ENCODE data around the gene STMP1.
"Not testable (repeated sequence)": the region's sequence is repeated elsewhere in the genome, so short reads cannot be mapped to it uniquely, and the experiment has no call there.

STMP1 gene

GRCh38 chr7:135684136-135684535, 21.8 kb downstream of the STMP1 start:
- Histone ChIP-seq H3K9ac (ENCODE audit: low read length) (no peak overlapping the region), H3K36me3 (ENCODE audit: control insufficient read depth, insufficient read depth, low read length, severe bottlenecking) (peaks cover 13% of the 10 kb centered on the region), H3K9me3 (ENCODE audit: control insufficient read depth, low read length) (no peaks in the 10 kb centered on the region), H3K4me3 (ENCODE audit: low read length) (no peak overlapping the region), H3K4me1 (ENCODE audit: control insufficient read depth, insufficient read depth, low read length) (peaks cover 10% of the 10 kb centered on the region), H3K27me3 (replicated peaks; ENCODE audit: control insufficient read depth, insufficient read depth, low read length) (no peaks in the 10 kb centered on the region)
- peak; percentile 27 for DNase-seq (ENCODE audit: low read depth)

DNA sequence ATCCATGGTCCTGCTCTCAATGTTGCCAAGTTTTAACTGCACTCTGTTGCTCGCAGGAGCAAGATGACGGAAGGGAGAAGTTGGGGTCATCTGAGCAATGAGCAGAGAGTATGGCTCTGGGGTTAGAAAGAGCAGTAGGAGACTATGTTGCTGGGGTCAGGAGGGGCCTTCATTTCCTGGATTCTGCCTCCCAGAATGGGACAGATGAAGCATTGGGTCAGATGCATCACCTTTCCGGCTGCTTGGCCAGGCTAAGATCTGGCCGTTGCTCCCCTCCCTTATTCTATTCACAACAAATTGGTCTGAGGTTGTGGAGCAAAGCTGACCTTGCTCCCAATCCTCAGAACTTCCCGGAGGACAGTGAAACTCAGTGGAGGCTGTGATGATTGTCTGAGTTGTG, 22.4 kb downstream of the STMP1 start:
- DNase-seq (ENCODE audit: low read depth): no peak
- H3K9me3 ChIP-seq (ENCODE audit: control insufficient read depth, low read length): no peaks in the 10 kb centered on the region
- peaks cover 9% of the 10 kb centered on the region for H3K4me1 ChIP-seq (ENCODE audit: control insufficient read depth, insufficient read depth, low read length)
- no peak overlapping the region for H3K9ac ChIP-seq (ENCODE audit: low read length)
- no peaks in the 10 kb centered on the region for H3K27me3 ChIP-seq (replicated peaks; ENCODE audit: control insufficient read depth, insufficient read depth, low read length)
- H3K36me3 ChIP-seq (ENCODE audit: control insufficient read depth, insufficient read depth, low read length, severe bottlenecking): peaks cover 13% of the 10 kb centered on the region
- no peak overlapping the region for H3K4me3 ChIP-seq (ENCODE audit: low read length)

- no peaks in the 10 kb centered on the region for H3K27me3 ChIP-seq (replicated peaks; ENCODE audit: control insufficient read depth, insufficient read depth, low read length)
- H3K9ac ChIP-seq (ENCODE audit: low read length): no peak overlapping the region
- peak; percentile 24 for DNase-seq (ENCODE audit: low read depth)
- H3K36me3 ChIP-seq (ENCODE audit: control insufficient read depth, insufficient read depth, low read length, severe bottlenecking): peaks cover 13% of the 10 kb centered on the region
- peaks cover 11% of the 10 kb centered on the region for H3K4me1 ChIP-seq (ENCODE audit: control insufficient read depth, insufficient read depth, low read length)
- no peak overlapping the region for H3K4me3 ChIP-seq (ENCODE audit: low read length)
- no peaks in the 10 kb centered on the region for H3K9me3 ChIP-seq (ENCODE audit: control insufficient read depth, low read length)
Observed at GRCh38 chr7:135685306-135686084, 23.2 kb downstream of the STMP1 start.

GRCh38 chr7:135687466-135687865, 25.2 kb downstream of the STMP1 start:
- Histone ChIP-seq H3K4me3 (ENCODE audit: low read length) (no peak overlapping the region), H3K9ac (ENCODE audit: low read length) (no peak overlapping the region), H3K4me1 (ENCODE audit: control insufficient read depth, insufficient read depth, low read length) (peaks cover 12% of the 10 kb centered on the region), H3K36me3 (ENCODE audit: control insufficient read depth, insufficient read depth, low read length, severe bottlenecking) (peaks cover 12% of the 10 kb centered on the region), H3K9me3 (ENCODE audit: control insufficient read depth, low read length) (no peaks in the 10 kb centered on the region), H3K27me3 (replicated peaks; ENCODE audit: control insufficient read depth, insufficient read depth, low read length) (no peaks in the 10 kb centered on the region)
- no peak for DNase-seq (ENCODE audit: low read depth)

DNA sequence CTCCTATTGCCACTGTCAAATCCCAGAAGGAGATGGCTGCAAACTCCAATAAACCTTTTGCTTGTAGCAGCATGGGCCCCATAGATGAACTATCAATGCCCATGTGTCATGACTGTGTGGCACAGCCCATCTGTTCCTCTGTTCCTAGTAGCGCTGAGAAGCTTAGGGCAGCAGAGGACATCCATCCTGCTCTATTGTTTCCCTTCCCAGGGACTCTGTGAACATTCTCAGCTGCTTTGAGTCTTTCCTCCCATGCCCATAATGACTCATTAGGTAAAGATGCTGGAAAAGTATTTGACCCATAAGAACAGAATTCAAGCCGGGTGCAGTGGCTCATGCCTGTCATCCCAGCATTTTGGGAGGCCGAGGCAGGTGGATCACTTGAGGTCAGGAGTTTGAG, 28.3 kb downstream of the STMP1 start:
- no peak overlapping the region for H3K9ac ChIP-seq (ENCODE audit: low read length)
- no peak overlapping the region for H3K4me3 ChIP-seq (ENCODE audit: low read length)
- no peaks in the 10 kb centered on the region for H3K9me3 ChIP-seq (ENCODE audit: control insufficient read depth, low read length)
- peaks cover 18% of the 10 kb centered on the region for H3K36me3 ChIP-seq (ENCODE audit: control insufficient read depth, insufficient read depth, low read length, severe bottlenecking)
- DNase-seq (ENCODE audit: low read depth): peak; percentile 55
- no peaks in the 10 kb centered on the region for H3K27me3 ChIP-seq (replicated peaks; ENCODE audit: control insufficient read depth, insufficient read depth, low read length)
- H3K4me1 ChIP-seq (ENCODE audit: control insufficient read depth, insufficient read depth, low read length): peaks cover 3% of the 10 kb centered on the region

DNA sequence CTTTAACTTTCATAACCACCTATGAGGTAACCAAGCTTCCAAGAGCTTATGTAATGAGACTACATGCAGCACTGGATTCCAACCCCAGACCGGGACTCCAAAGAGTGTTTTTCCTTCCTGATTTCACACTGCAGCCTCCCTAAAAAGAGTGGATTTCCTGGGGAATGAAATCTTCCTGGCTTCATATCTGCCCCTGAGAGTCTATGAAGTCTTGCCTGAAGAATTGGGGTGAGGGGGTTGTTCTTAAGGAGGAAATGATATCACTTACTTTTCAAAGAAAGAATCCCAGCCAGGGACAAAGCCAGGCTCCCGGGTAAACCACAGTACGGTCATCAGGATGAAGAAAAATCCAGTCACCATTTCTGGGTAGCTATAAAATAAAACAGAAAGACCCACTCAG, 29.7 kb downstream of the STMP1 start:
- no peak overlapping the region for H3K4me3 ChIP-seq (ENCODE audit: low read length)
- H3K36me3 ChIP-seq (ENCODE audit: control insufficient read depth, insufficient read depth, low read length, severe bottlenecking): peaks cover 17% of the 10 kb centered on the region
- no peaks in the 10 kb centered on the region for H3K27me3 ChIP-seq (replicated peaks; ENCODE audit: control insufficient read depth, insufficient read depth, low read length)
- DNase-seq (ENCODE audit: low read depth): no peak
- no peak overlapping the region for H3K9ac ChIP-seq (ENCODE audit: low read length)
- no peaks in the 10 kb centered on the region for H3K9me3 ChIP-seq (ENCODE audit: control insufficient read depth, low read length)
- H3K4me1 ChIP-seq (ENCODE audit: control insufficient read depth, insufficient read depth, low read length): peaks cover 3% of the 10 kb centered on the region

GRCh38 chr7:135692606-135693005, 30.3 kb downstream of the STMP1 start:
- not testable (repeated sequence) for H3K9me3 ChIP-seq (ENCODE audit: control insufficient read depth, low read length); H3K4me1 ChIP-seq (ENCODE audit: control insufficient read depth, insufficient read depth, low read length); H3K27me3 ChIP-seq (replicated peaks; ENCODE audit: control insufficient read depth, insufficient read depth, low read length); H3K4me3 ChIP-seq (ENCODE audit: low read length); H3K9ac ChIP-seq (ENCODE audit: low read length); DNase-seq (ENCODE audit: low read depth)
- peaks cover 12% of the 10 kb centered on the region for H3K36me3 ChIP-seq (ENCODE audit: control insufficient read depth, insufficient read depth, low read length, severe bottlenecking)

DNA sequence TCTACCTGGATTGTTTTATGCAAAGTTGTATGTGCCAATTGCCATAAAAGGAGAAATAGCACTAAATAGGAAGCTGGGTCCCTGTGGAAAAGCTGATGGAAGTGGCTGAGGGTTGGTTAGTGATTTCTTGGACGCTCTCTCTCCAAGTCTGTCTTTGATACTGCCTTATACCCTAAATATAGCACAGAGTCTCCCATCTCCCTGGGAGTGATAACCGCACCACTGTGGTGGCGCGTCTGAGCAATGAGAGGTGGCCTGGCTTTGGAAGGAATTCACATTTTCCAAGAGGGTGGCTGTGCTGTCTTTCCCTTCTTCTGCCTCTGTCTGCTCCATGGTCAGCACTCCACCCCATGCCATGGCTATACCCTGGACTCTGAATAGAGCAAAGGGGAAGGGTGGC, 31.2 kb downstream of the STMP1 start:
- Histone ChIP-seq H3K4me3 (ENCODE audit: low read length) (no peak overlapping the region), H3K9ac (ENCODE audit: low read length) (no peak overlapping the region), H3K36me3 (ENCODE audit: control insufficient read depth, insufficient read depth, low read length, severe bottlenecking) (peaks cover 12% of the 10 kb centered on the region), H3K27me3 (replicated peaks; ENCODE audit: control insufficient read depth, insufficient read depth, low read length) (no peaks in the 10 kb centered on the region), H3K4me1 (ENCODE audit: control insufficient read depth, insufficient read depth, low read length) (peaks cover 3% of the 10 kb centered on the region), H3K9me3 (ENCODE audit: control insufficient read depth, low read length) (no peaks in the 10 kb centered on the region)
- no peak for DNase-seq (ENCODE audit: low read depth)

DNA sequence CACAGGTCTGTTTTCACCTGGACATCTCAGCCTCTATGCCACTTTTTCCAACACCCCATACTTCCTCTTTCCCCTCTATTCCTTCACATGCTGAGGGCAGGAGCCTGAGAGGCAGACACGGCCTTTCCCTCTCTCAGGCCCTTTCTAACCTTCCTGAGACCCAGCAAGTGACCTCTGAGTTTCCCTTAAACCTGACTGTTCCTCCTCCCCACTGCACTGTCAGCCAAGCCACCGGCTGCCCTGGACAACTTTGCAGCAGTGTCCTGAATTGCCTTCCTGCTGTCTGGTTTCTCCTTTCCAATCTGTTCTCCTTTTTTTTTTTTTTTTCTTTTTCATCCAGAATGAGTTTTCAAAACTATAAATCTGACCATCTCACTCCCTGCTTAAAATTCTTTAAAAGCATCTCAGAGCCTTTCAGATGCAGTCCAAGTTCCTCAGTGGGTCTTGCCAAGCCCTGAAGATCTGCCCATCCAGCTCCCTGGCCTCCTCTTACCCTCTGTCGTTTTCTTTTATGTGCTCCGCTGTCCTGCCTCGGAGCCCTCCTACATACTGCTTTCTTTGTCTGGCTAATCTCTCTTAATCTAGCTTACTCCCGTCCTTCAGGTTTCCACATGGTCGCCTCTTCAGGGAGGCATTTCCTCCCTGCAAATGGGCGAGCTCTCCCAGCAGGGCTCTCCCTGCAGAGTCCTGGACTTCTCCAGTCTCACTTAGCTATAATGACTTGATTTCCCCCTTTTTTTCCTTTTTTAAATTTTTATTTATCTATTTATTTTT, 35.1 kb downstream of the STMP1 start:
- Histone ChIP-seq H3K4me1 (ENCODE audit: control insufficient read depth, insufficient read depth, low read length) (no peaks in the 10 kb centered on the region), H3K4me3 (ENCODE audit: low read length) (no peak overlapping the region), H3K36me3 (ENCODE audit: control insufficient read depth, insufficient read depth, low read length, severe bottlenecking) (peaks cover 6% of the 10 kb centered on the region), H3K9me3 (ENCODE audit: control insufficient read depth, low read length) (no peaks in the 10 kb centered on the region), H3K27me3 (replicated peaks; ENCODE audit: control insufficient read depth, insufficient read depth, low read length) (no peaks in the 10 kb centered on the region), H3K9ac (ENCODE audit: low read length) (no peak overlapping the region)
- no peak for DNase-seq (ENCODE audit: low read depth)

DNA sequence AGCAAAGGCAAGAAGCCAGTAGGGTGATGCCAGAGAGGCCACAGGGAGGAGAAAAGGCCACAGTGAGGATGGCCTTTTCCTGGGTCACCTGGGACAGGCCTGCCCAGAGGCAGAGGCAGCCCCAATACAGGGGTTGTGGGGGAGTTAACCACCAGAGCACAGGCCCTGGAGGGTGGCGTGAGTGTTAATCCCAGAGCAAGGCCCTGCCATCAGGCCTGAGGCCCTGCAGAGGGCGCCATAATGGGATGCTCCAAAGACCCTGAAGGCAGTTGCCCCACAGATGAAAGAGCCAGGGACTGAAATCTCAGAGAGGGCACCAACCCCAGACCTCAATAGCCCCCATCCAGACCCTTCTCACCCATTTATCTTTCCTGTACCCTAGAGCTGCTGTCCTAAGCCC, 41.8 kb downstream of the STMP1 start:
- Histone ChIP-seq H3K4me1 (ENCODE audit: control insufficient read depth, insufficient read depth, low read length) (no peaks in the 10 kb centered on the region), H3K4me3 (ENCODE audit: low read length) (no peak overlapping the region), H3K9ac (ENCODE audit: low read length) (no peak overlapping the region), H3K27me3 (replicated peaks; ENCODE audit: control insufficient read depth, insufficient read depth, low read length) (no peaks in the 10 kb centered on the region), H3K9me3 (ENCODE audit: control insufficient read depth, low read length) (no peaks in the 10 kb centered on the region), H3K36me3 (ENCODE audit: control insufficient read depth, insufficient read depth, low read length, severe bottlenecking) (no peaks in the 10 kb centered on the region)
- no peak for DNase-seq (ENCODE audit: low read depth)

DNA sequence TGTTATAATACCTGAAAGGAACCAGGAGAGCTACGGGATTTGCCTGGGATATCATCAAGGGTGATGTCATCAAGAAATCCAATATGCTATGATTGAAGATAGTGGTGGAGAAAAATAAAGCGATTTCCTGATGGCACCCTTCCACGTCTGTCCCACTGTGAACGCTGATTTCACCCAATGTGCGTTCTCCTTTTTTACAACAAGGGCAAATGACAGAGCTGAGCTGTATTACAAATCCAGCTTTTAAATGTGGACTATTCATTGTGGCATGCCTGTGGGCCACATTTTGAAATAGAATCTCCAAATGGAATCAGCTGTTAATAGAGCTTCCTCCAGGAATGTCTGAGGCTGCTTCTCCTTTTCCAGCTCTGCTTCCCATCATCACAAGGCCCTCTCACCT, 42.4 kb downstream of the STMP1 start:
- Histone ChIP-seq H3K4me1 (ENCODE audit: control insufficient read depth, insufficient read depth, low read length) (no peaks in the 10 kb centered on the region), H3K27me3 (replicated peaks; ENCODE audit: control insufficient read depth, insufficient read depth, low read length) (no peaks in the 10 kb centered on the region), H3K4me3 (ENCODE audit: low read length) (no peak overlapping the region), H3K9me3 (ENCODE audit: control insufficient read depth, low read length) (no peaks in the 10 kb centered on the region), H3K9ac (ENCODE audit: low read length) (no peak overlapping the region), H3K36me3 (ENCODE audit: control insufficient read depth, insufficient read depth, low read length, severe bottlenecking) (no peaks in the 10 kb centered on the region)
- DNase-seq (ENCODE audit: low read depth): no peak
